Ascending aorta (tissue), 2 donors: Measurements from ENCODE around the gene GGTLC2. TPM values are rescaled to one million over a fixed set of nuclear protein-coding genes. Genes with fewer than 3 reads are reported as not detected.
"Not testable (repeated sequence)": the region's sequence is repeated elsewhere in the genome, so short reads cannot be mapped to it uniquely, and the experiment has no call there.

Experiments used
- DNase-seq, 2 donors: peaks; one replicate each; pipeline ENCODE4 v3.0.0-alpha.2; 2019; ENCODE audit warnings: low spot score in 2 of 2
- H3K27ac ChIP-seq, 2 donors: fragments of 200-600 bp; sonication (generic); one replicate each; pipeline ENCODE4 v1.5.1; 2016 to 2017; ENCODE audit warnings: mild to moderate bottlenecking in 1 of 2
- H3K27me3 ChIP-seq: fragments of 200-600 bp; sonication (generic); one replicate; pipeline ENCODE4 v1.5.1; 2017
- H3K36me3 ChIP-seq, 2 donors: fragments of 200-600 bp; sonication (generic); one replicate each; pipeline ENCODE4 v1.5.1; 2016
- H3K4me1 ChIP-seq, 2 donors: fragments of 200-600 bp; sonication (generic); one replicate each; pipeline ENCODE4 v1.5.1; 2016 to 2017; ENCODE audit warnings: mild to moderate bottlenecking in 1 of 2
- H3K4me3 ChIP-seq, 2 donors: fragments of 200-600 bp; sonication (generic); one replicate each; pipeline ENCODE4 v1.5.1; 2016 to 2017; ENCODE audit warnings: mild to moderate bottlenecking in 1 of 2
- H3K9me3 ChIP-seq, 2 donors: fragments of 200-600 bp; sonication (generic); one replicate each; pipeline ENCODE4 v1.5.1; 2016
- CTCF ChIP-seq, 3 experiments: fragments of 200-600 bp in 2 of 3; fragments of 450-650 bp in 1 of 3; sonication (generic) in 2 of 3; IDR thresholded peaks; one replicate each; pipeline ENCODE4 v1.5.1; 2016 to 2019; ENCODE audit warnings: antibody characterized with exemption in 3 of 3, mild to moderate bottlenecking in 1 of 3, moderate library complexity in 1 of 3
- intact Hi-C: fragments of 100-400 bp; cut with DNase I; formaldehyde crosslinking; loops from one replicate; pipeline ENCODE4 v1.15.1; 2023
- total RNA-seq: library from RNA; depleted of rRNA; stranded (reverse); fragments of >200 nt; gene quantifications from one replicate; pipeline ENCODE4 v1.1.0, GENCODE V29; 2016

GGTLC2 gene
- total RNA-seq, 1 donor from 2014 or later = not detected

- H3K27ac ChIP-seq = no peak overlapping the region
- no peaks in the 10 kb centered on the region for H3K4me1 ChIP-seq
- no peaks in the 10 kb centered on the region for H3K36me3 ChIP-seq
- H3K27me3 ChIP-seq = no peaks in the 10 kb centered on the region
- TF ChIP-seq CTCF (IDR thresholded peaks at IDR 0.05) = no peak
- no peak overlapping the region for H3K4me3 ChIP-seq
- intact Hi-C loops = no loop called here
- no peak for DNase-seq
- no peaks in the 10 kb centered on the region for H3K9me3 ChIP-seq
Observed at GRCh38 chr22:22616636-22617035, 27.8 kb upstream of the GGTLC2 start.

- no peak for TF ChIP-seq CTCF (IDR thresholded peaks at IDR 0.05)
- Histone ChIP-seq H3K27ac (no peak overlapping the region), H3K36me3 (no peaks in the 10 kb centered on the region), H3K4me1 (no peaks in the 10 kb centered on the region), H3K27me3 (no peaks in the 10 kb centered on the region), H3K9me3 (no peaks in the 10 kb centered on the region), H3K4me3 (no peak overlapping the region)
- DNase-seq = no peak
- intact Hi-C loops = no loop called here
Observed at GRCh38 chr22:22618448-22618847, 26.0 kb upstream of the GGTLC2 start.

- Histone ChIP-seq H3K36me3 (no peaks in the 10 kb centered on the region), H3K4me1 (no peaks in the 10 kb centered on the region), H3K27me3 (no peaks in the 10 kb centered on the region), H3K4me3 (no peak overlapping the region), H3K27ac (no peak overlapping the region), H3K9me3 (no peaks in the 10 kb centered on the region)
- intact Hi-C loops = no loop called here
- no peak for TF ChIP-seq CTCF (IDR thresholded peaks at IDR 0.05)
- DNase-seq = no peak
Observed at GRCh38 chr22:22618923-22619322, 25.5 kb upstream of the GGTLC2 start.

GRCh38 chr22:22619765-22620414 is 24.5 kb upstream of the GGTLC2 start:
- DNase-seq = no peak
- Histone ChIP-seq H3K4me1 (no peaks in the 10 kb centered on the region), H3K9me3 (no peaks in the 10 kb centered on the region), H3K27me3 (no peaks in the 10 kb centered on the region), H3K36me3 (no peaks in the 10 kb centered on the region), H3K27ac (no peak overlapping the region), H3K4me3 (no peak overlapping the region)
- TF ChIP-seq CTCF (IDR thresholded peaks at IDR 0.05) = no peak
- intact Hi-C loops = no loop called here

GRCh38 chr22:22628546-22629495 is 15.6 kb upstream of the GGTLC2 start:
- H3K4me3 ChIP-seq, DNase-seq, H3K9me3 ChIP-seq, intact Hi-C loops, H3K27me3 ChIP-seq, H3K4me1 ChIP-seq, H3K36me3 ChIP-seq, H3K27ac ChIP-seq: not testable (repeated sequence)

GRCh38 chr22:22631223-22631652 is 13.2 kb upstream of the GGTLC2 start:
- H3K27me3 ChIP-seq, H3K9me3 ChIP-seq, H3K4me3 ChIP-seq, H3K27ac ChIP-seq, DNase-seq, intact Hi-C loops, H3K36me3 ChIP-seq, H3K4me1 ChIP-seq: not testable (repeated sequence)

GRCh38 chr22:22632226-22632625 is 12.2 kb upstream of the GGTLC2 start:
- DNase-seq, H3K9me3 ChIP-seq, H3K27me3 ChIP-seq, H3K27ac ChIP-seq, H3K36me3 ChIP-seq, H3K4me3 ChIP-seq, H3K4me1 ChIP-seq, intact Hi-C loops: not testable (repeated sequence)

- H3K4me3 ChIP-seq, H3K4me1 ChIP-seq, H3K9me3 ChIP-seq, intact Hi-C loops, H3K27me3 ChIP-seq, H3K27ac ChIP-seq, DNase-seq, H3K36me3 ChIP-seq: not testable (repeated sequence)
Observed at GRCh38 chr22:22633533-22633932, 10.9 kb upstream of the GGTLC2 start.
